SK-N-SH (cell line): ENCODE data around the gene GABARAPL2.

Experiments
- CHD2 ChIP-seq: fragments of 150-350 bp; IDR thresholded peaks from 2 replicates; pipeline ENCODE4 v1.6.1; 2018; ENCODE audit warnings: low read length; ENCODE audit not compliant: partially characterized antibody
- REST ChIP-seq: IDR thresholded peaks from 2 replicates; pipeline ENCODE4 v1.6.1; 2012; ENCODE audit warnings: mild to moderate bottlenecking, low read depth, low read length, moderate library complexity

GRCh38 chr16:75555707-75556430 is 10.3 kb upstream of the GABARAPL2 start, which contains the start of gene TMEM231:
- TF ChIP-seq CHD2 = no peak
- no peak for TF ChIP-seq REST
